Keratinocyte (primary cell): Measurements from ENCODE around the gene HPCAL1. TPM values are rescaled to one million over a fixed set of nuclear protein-coding genes. Genes with fewer than 3 reads are reported as not detected.

Experiments
- DNase-seq: peaks from one replicate; pipeline ENCODE4 v3.0.0-alpha.2; 2011; ENCODE audit warnings: low read depth, missing footprints, low spot score
- FAIRE-seq: peaks from 2 replicates; lab custom pipeline; 2011; peaks lifted over from hg19 to GRCh38; lab: Jason Lieb, UNC
- H2AFZ ChIP-seq: 2 replicates; pipeline ENCODE4 v1.6.0; 2012; ENCODE audit warnings: low read length, control low read depth, inconsistent platforms; ENCODE audit not compliant: control insufficient read depth
- H3K27ac ChIP-seq: 2 replicates; pipeline ENCODE4 v1.5.1; 2011; ENCODE audit warnings: low read length; ENCODE audit not compliant: control insufficient read depth, insufficient read depth
- H3K27me3 ChIP-seq: 3 replicates; pipeline ENCODE4 v1.6.0; 2011; ENCODE audit warnings: low read length; ENCODE audit not compliant: control insufficient read depth, insufficient read depth; ENCODE audit errors: extremely low read depth
- H3K36me3 ChIP-seq, 2 experiments: 2 replicates in 1 of 2; 3 replicates in 1 of 2; pipeline ENCODE4 v1.5.1; 2011; ENCODE audit warnings: low read length in 2 of 2, mild to moderate bottlenecking in 1 of 2; ENCODE audit not compliant: control insufficient read depth in 2 of 2, insufficient read depth in 2 of 2; ENCODE audit errors: extremely low read depth in 1 of 2
- H3K4me1 ChIP-seq: 3 replicates; pipeline ENCODE4 v1.5.1; 2011; ENCODE audit warnings: low read length; ENCODE audit not compliant: control insufficient read depth, insufficient read depth; ENCODE audit errors: extremely low read depth
- H3K4me2 ChIP-seq: 3 replicates; pipeline ENCODE4 v1.6.0; 2011; ENCODE audit warnings: low read depth, low read length; ENCODE audit not compliant: control insufficient read depth, insufficient read depth; ENCODE audit errors: extremely low read depth
- H3K4me3 ChIP-seq, 3 experiments: fragments of 200-600 bp in 1 of 3; sonication (generic) in 1 of 3; 2 replicates in 2 of 3; 3 replicates in 1 of 3; pipeline ENCODE4 v1.5.1; 2011 to 2016; ENCODE audit warnings: low read length in 3 of 3, mild to moderate bottlenecking in 3 of 3, control low read depth in 2 of 3, inconsistent platforms in 1 of 3, low read depth in 1 of 3, mixed read lengths in 1 of 3, mixed run types in 1 of 3, moderate library complexity in 1 of 3; ENCODE audit not compliant: control insufficient read depth in 2 of 3, insufficient read depth in 2 of 3; ENCODE audit errors: extremely low read depth in 1 of 3
- H3K79me2 ChIP-seq: 2 replicates; pipeline ENCODE4 v1.6.0; 2012; ENCODE audit warnings: low read length; ENCODE audit not compliant: control insufficient read depth, insufficient read depth
- H3K9ac ChIP-seq: 3 replicates; pipeline ENCODE4 v1.6.0; 2011; ENCODE audit warnings: low read length; ENCODE audit not compliant: control insufficient read depth, insufficient read depth; ENCODE audit errors: extremely low read depth
- H3K9me1 ChIP-seq: 3 replicates; pipeline ENCODE4 v1.6.0; 2011; ENCODE audit warnings: low read length; ENCODE audit not compliant: control insufficient read depth, insufficient read depth; ENCODE audit errors: extremely low read depth
- H3K9me3 ChIP-seq: 2 replicates; pipeline ENCODE4 v1.5.1; 2012; ENCODE audit warnings: low read depth, low read length; ENCODE audit not compliant: control insufficient read depth
- H4K20me1 ChIP-seq: 3 replicates; pipeline ENCODE4 v1.6.0; 2011; ENCODE audit warnings: low read length; ENCODE audit not compliant: control insufficient read depth, insufficient read depth; ENCODE audit errors: extremely low read depth
- EZH2 ChIP-seq: IDR thresholded peaks from one replicate; pipeline ENCODE4 v1.6.1; 2012; ENCODE audit warnings: inconsistent platforms, mild to moderate bottlenecking, low read length, moderate library complexity
- dilution Hi-C: fragments of 300-500 bp; cut with MboI; formaldehyde crosslinking; loops from one replicate; pipeline ENCODE4 v1.7.0; 2020; ENCODE audit warnings: low sequenced_read_pairs; ENCODE audit not compliant: extremely low pct_ligation_motif_present
- polyA plus RNA-seq, 5 experiments: library from polyadenylated mRNA; depleted of rRNA in 3 of 5; stranded (reverse) in 3 of 5; stranded (forward) in 1 of 5; unstranded in 1 of 5; fragments of >200 nt; gene quantifications; 1 replicate in 1 of 5; 2 replicates in 3 of 5; 3 replicates in 1 of 5; pipeline versions ENCODE4 v1.2.1 to v1.2.3, GENCODE V29; 2011 to 2012; ENCODE audit warnings: missing spikeins in 2 of 5, low read depth in 1 of 5, low replicate concordance in 1 of 5
- TF ChIP-seq, protein P1 (sequence below), 3 experiments: IDR thresholded peaks in 1 of 3; conservative IDR thresholded peaks in 1 of 3; optimal IDR thresholded peaks in 1 of 3; 2 replicates in 2 of 3; 3 replicates in 1 of 3; pipeline versions ENCODE3 to v1.5.1; 2011; ENCODE audit warnings: low read length in 3 of 3, mild to moderate bottlenecking in 3 of 3, moderate library complexity in 2 of 3, control low read depth in 1 of 3, inconsistent platforms in 1 of 3; ENCODE audit not compliant: insufficient read depth in 2 of 3; ENCODE audit errors: extremely low read depth in 1 of 3

HPCAL1 gene
- polyA plus RNA-seq, 1 donor (not counting 4 experiments of a cell fraction or from before 2014, with no cell fraction given) = 18.0 TPM

DNA sequence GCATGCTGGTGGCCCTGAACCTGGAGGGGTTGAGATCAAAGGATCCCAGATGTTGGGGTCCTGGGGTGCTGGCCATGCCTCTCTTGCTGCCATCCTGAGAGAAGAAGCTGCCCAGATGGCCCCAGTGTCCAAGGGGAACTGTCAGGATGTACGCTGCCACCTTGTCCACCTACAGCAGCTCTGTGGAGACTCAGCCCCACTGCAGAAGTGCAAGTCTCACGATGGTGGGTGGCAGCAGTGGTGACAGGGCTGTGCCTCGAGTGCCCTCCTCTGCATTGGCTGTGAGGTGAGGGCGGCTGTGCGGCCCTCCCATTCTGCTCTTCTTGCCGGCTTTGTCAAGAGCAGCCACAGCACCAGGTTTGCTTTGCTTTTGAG, 120.7 kb downstream of the HPCAL1 start:
- Histone ChIP-seq H3K4me2 (no peak overlapping the region), H3K9ac (no peak overlapping the region), H3K4me3 (no peak overlapping the region), H3K79me2 (no peaks in the 10 kb centered on the region), H3K9me3 (no peaks in the 10 kb centered on the region), H3K9me1 (no peaks in the 10 kb centered on the region), H4K20me1 (no peaks in the 10 kb centered on the region), H3K27ac (no peak overlapping the region), H3K27me3 (no peaks in the 10 kb centered on the region), H3K4me1 (no peaks in the 10 kb centered on the region), H2AFZ (no peak overlapping the region), H3K36me3 (peaks cover 16 to 24% of the 10 kb centered on the region in 2 experiments)
- DNase-seq = no peak
- TF ChIP-seq EZH2 = no peak
- TF ChIP-seq, protein P1, sequence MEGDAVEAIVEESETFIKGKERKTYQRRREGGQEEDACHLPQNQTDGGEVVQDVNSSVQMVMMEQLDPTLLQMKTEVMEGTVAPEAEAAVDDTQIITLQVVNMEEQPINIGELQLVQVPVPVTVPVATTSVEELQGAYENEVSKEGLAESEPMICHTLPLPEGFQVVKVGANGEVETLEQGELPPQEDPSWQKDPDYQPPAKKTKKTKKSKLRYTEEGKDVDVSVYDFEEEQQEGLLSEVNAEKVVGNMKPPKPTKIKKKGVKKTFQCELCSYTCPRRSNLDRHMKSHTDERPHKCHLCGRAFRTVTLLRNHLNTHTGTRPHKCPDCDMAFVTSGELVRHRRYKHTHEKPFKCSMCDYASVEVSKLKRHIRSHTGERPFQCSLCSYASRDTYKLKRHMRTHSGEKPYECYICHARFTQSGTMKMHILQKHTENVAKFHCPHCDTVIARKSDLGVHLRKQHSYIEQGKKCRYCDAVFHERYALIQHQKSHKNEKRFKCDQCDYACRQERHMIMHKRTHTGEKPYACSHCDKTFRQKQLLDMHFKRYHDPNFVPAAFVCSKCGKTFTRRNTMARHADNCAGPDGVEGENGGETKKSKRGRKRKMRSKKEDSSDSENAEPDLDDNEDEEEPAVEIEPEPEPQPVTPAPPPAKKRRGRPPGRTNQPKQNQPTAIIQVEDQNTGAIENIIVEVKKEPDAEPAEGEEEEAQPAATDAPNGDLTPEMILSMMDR (optimal IDR thresholded peaks at IDR 0.05 in 1 of 3, IDR thresholded peaks at IDR 0.05 in 1 of 3, conservative IDR thresholded peaks at IDR 0.05 in 1 of 3; ENCODE audit: extremely low read depth in 1 of 3, insufficient read depth in 2 of 3, low read length in 3 of 3) = no peak
- no peak for FAIRE-seq
- dilution Hi-C loops = no loop called here

DNA sequence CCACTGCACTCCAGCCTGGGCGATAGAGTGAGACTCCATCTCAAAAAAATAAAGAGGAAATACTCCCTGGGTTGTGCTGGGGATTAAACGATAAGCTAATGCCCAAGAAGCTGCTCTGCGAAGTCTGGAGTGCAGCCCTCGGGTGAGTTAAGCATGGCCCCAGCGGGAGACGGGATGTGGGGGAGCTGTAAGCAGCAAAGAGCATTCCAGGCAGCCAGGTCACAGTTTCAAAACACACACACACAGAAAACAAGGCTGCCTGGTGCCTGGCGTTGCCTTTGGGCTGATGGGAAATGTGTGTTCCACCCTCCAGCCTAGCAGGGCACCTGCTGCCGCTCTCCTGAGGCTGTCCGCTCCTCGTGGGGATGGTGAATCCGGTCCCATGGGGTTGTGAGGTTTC, 121.3 kb downstream of the HPCAL1 start:
- TF ChIP-seq, protein P1 (optimal IDR thresholded peaks at IDR 0.05 in 1 of 3, IDR thresholded peaks at IDR 0.05 in 1 of 3, conservative IDR thresholded peaks at IDR 0.05 in 1 of 3; ENCODE audit: extremely low read depth in 1 of 3, insufficient read depth in 2 of 3, low read length in 3 of 3) = no peak
- no peak for TF ChIP-seq EZH2
- DNase-seq (no peak), FAIRE-seq (no peak)
- Histone ChIP-seq H3K9me1 (no peaks in the 10 kb centered on the region), H3K4me3 (no peak overlapping the region), H2AFZ (no peak overlapping the region), H3K36me3 (peaks cover 16 to 24% of the 10 kb centered on the region in 2 experiments), H3K27me3 (no peaks in the 10 kb centered on the region), H3K4me1 (no peaks in the 10 kb centered on the region), H3K9ac (no peak overlapping the region), H3K4me2 (no peak overlapping the region), H3K79me2 (no peaks in the 10 kb centered on the region), H4K20me1 (no peaks in the 10 kb centered on the region), H3K27ac (no peak overlapping the region), H3K9me3 (no peaks in the 10 kb centered on the region)
- dilution Hi-C loops = no loop called here
